Smooth muscle cell of bladder (primary cell): ENCODE results near the gene STK32A. TPM values are rescaled to one million over a fixed set of nuclear protein-coding genes. Genes with fewer than 3 reads are reported as not detected.

Experiments
- total RNA-seq: library from RNA; depleted of rRNA; stranded (reverse); fragments of >200 nt; gene quantifications from 2 replicates; pipeline ENCODE4 v1.2.3, GENCODE V29; 2014

Gene STK32A
- total RNA-seq, result 0.71 and 1.3 TPM in 2 replicates

GRCh38 chr5:147234825-147235635, at the start of gene STK32A:
Gene STK32A, plus strand, starts transcription at chr5:147235026. Its CDS starts 4,609 bp downstream, at chr5:147239635.

